Measurements from ENCODE around the gene UVRAG.

UVRAG gene

GRCh38 chr11:75809991-75810390 lies 5.0 kb upstream of the UVRAG start:
- DNase-seq (ENCODE audit: low read depth), result no peak

GRCh38 chr11:75810637-75811390 lies 4.2 kb upstream of the UVRAG start:
- no peak for DNase-seq (ENCODE audit: low read depth)

DNA sequence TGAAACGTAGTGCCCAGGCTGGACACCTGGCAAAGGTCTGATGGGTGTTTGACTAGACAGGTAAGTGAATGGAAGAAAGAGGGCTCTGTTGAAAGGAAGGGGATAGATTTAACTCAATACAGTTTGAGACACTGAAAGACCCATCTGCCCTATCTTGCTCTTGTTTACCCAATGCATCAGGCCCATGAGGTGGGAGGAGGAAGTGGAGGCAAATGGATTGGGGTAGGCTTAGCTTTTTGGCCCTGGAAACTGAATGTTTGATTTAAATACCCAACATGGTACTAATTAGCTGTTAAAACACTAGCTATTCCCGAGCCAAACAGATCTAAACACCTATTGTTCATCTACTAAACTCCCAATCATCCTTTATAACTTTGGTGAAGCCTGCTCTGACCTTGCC lies 3.5 kb upstream of the UVRAG start:
- no peak for DNase-seq (ENCODE audit: low read depth)

- DNase-seq (ENCODE audit: low read depth), result no peak
These were observed 2.4 kb upstream of the UVRAG start for GRCh38 chr11:75812542-75813040.

- DNase-seq (ENCODE audit: low read depth), result no peak
These were observed 1.9 kb upstream of the UVRAG start for GRCh38 chr11:75813124-75813523.

GRCh38 chr11:75813622-75814039 lies 1.4 kb upstream of the UVRAG start:
- no peak for DNase-seq (ENCODE audit: low read depth)

GRCh38 chr11:75814363-75814676 lies 690 bp upstream of the UVRAG start:
- no peak for DNase-seq (ENCODE audit: low read depth)

GRCh38 chr11:75815345-75816168 lies 547 bp downstream of the UVRAG start:
- DNase-seq (ENCODE audit: low read depth), result peak; percentile 25

- DNase-seq (ENCODE audit: low read depth), result no peak
These were observed 1.7 kb downstream of the UVRAG start for GRCh38 chr11:75816561-75817239.

GRCh38 chr11:75820645-75821044 lies 5.6 kb downstream of the UVRAG start:
- DNase-seq (ENCODE audit: low read depth), result no peak

- no peak for DNase-seq (ENCODE audit: low read depth)
These were observed 6.2 kb downstream of the UVRAG start for GRCh38 chr11:75821202-75821601.

DNA sequence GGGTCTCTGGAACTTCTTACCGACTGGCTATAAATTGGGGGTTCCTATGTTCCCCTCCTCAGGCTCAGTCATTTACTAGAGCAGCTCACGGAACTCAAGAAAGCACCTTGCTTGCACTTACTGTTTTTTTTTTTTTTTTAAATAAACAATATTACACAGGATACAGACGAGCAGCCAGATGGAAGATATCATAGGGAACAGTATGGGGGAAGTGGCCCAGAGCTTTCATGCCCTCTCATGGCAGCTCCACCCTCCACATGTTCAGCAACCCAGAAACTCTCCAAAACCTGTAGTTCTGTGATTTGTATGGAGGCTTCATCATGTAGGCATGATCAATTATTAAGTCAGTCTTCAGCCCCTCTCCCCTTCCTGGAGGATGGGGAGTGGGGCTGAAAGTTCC lies 7.5 kb downstream of the UVRAG start:
- DNase-seq (ENCODE audit: low read depth), result no peak

DNA sequence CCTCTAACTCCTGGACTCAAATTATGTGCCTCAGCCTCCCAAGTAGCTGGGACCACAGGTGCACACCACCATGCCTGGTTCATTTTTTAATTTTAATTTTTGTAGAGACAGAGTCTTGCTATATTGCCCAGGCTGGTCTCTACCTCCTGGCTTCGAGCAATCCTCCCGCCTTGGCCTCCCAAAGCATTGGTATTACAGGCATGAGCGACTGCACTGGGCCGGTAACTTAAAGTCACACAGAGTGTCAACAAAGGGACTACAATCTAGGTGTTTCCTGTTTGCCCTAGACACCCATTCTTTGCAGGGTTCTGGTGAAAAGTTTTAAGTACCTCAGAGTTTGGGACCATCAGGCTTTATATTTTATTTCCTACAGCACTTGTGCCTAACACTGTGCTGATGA lies 8.4 kb downstream of the UVRAG start:
- no peak for DNase-seq (ENCODE audit: low read depth)

GRCh38 chr11:75823946-75824345 lies 8.9 kb downstream of the UVRAG start:
- DNase-seq (ENCODE audit: low read depth), result no peak

DNA sequence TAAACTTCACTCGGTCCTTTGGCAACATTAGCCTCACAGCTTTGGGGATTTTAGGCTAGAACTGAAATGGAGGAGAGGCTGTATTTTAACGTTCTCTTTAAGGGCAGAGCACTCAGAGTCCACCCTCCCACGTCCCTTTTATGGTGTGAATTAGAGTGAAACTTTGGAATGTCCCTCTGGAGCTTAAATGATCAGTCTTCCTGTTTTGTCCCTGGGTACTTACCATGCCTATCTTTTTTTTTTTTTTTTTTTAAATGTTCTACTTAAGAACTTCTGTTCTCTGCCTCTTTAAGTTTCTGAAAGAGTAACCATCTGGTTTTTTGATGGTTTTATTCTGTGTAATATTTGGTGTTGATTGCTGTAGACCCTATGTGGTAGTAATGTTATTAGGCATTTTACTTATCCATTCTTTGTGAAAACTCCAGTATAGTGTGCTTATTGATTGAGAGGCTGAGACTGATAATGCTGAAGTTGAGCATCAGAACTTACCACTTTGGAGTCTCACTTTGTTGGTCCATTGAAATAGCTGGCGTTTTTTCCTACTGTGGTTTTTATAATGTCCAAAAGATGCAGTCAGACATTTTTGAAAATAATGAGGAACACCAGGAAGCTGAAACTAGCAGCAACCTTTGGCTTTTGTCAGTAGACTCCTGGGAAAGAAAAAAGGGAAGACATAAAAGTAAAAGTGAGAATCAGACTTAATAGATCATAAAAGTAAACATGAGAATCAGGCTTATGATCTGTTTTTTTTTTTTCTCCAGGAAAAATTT lies 11.6 kb downstream of the UVRAG start:
- DNase-seq (ENCODE audit: low read depth), result no peak

DNA sequence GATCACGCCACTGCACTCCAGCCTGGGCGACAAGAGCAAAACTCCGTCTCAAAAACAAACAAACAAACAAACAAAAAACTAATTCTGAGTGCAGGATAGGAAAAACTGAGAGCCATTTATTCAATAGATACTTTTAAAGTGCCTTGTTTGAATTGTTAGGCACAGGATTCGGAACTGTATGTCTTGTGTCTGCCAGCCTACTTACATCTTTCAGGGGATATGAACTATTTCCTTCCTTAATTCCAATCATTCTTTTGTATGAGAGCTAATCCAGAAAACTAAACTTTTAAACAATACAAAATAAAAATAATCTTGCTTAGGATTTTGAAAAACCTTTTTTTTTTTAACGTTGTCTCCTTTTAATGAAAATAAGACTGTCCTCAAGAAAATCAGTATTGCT lies 12.6 kb downstream of the UVRAG start:
- DNase-seq (ENCODE audit: low read depth), result no peak

DNA sequence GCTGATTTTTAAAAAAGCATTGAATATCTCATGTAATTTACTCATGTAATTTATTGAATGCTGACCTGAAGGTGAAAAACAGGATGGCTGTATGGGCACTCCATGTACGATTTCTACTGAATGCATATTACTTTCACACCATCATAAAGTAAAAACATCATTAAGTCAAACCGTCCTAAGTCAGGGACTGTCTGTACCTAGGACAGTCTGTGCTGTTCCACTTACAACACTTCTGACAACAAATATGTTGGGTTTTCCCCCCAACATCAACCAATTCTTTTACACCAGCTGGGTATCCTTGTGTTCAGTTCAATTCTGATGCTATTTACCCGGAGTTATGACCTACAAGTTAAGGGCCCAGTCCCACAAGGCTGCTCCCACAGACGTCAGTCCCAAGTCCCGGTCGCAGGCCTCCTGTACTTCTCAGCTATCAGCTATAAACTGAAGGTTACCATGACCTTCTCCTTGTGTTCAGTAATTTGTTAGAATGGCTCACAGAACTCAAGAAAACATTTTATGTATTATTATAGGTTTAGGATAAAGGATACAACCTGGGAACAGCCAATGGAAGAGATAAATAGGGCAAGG lies 17.0 kb downstream of the UVRAG start:
- no peak for DNase-seq (ENCODE audit: low read depth)

DNA sequence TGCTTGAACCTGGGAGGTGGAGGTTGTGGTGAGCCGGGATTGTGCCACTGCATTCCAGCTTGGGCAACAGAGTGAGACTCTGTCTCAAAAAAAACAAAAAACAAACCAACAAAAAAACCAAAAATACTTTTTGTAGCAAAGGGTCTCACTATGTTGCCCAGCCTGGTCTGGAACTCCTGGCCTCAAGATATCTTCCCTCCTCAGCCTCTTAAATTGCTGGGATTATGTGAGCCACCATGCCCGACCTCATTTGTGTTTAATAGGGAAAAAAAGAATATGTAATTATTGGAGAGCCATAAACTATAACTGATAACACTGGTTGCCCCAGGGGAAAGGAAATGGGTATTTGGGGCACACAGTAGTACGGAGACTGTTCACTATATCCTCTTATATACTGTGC lies 19.7 kb downstream of the UVRAG start:
- DNase-seq (ENCODE audit: low read depth), result no peak

DNA sequence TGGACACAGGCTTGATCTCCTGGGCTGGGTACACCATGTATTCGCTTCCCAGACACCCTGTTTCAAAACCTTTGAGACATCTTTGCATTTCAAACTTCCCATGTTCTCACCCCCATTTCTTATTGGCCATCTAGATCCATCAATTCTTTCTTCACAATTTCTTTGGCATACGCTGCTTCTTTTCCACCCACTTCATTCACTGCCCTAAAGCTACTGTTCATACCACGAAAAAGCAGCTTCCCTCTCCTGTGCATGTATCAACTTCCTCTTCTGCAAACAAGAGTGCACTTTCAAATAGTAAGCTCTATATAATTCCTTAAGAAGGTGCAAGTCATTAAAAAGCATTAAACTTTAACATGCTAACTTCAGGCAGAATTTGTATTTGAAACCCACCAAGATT lies 21.4 kb downstream of the UVRAG start:
- DNase-seq (ENCODE audit: low read depth), result no peak

DNA sequence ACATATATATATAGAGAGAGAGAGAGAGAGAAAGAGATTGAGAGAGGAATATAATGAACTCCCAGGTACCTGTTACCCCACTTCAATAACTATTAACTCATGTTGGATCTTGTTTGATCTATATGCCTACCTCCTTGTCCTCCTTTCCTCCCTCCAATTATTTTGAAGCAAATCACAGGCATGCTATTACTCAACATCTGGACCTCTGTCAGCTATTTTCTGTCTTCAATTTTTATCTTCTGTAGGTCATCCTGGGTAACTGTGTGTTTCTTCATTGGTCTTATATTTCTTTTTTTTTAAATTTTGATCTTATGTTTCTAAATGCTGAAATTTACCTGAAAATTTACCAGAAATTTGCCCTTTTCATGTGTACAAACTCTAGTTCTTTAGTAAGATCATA lies 24.8 kb downstream of the UVRAG start:
- DNase-seq (ENCODE audit: low read depth), result no peak

DNA sequence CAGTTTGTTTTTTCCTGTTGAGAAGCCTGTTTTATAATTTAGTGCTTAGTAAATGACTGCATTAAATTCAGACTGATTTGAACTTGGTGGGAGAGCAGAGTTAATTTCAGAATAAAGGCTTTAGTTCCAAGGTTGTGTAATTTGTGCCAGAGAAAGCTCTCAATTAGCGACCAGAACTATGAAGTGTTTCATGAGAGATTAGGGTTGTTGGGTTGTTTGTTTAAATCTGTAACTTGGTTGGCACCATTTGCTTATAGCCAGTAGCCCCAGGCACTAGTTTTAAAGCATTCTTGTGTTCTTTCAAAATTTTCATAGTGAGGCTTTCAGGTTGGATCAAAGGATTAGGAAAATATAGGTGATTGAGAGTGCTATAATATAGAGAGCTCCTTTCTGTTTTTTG lies 25.5 kb downstream of the UVRAG start:
- DNase-seq (ENCODE audit: low read depth), result no peak

DNA sequence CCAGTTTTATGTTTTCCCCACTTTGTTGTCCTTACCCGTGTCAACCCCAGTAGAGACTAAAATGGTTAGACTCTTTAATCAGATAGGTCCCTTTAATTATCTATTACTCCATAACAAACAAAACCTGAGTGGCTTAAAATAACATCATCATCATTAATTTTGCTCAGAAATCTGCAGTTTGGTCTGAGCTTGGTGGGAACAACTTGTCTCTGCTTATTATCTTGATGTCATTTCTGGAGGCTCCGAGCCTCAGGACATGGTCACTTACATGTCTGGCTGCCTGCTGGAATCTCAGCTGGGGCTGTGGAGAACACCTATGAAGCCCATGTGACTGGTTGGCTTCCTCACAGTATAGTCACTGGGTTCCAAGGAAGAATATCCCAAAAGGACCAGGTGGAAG lies 26.7 kb downstream of the UVRAG start:
- no peak for DNase-seq (ENCODE audit: low read depth)

All from stimulated activated CD8-positive, alpha-beta memory T cell treated with anti-CD3 and anti-CD28 coated beads, Interleukin-12 subunit alpha, Interleukin-12 subunit beta, amount 100 ng/mL, for 4 hours (primary cell).